A204.1 (cell line): ENCODE measurements around the gene WWOX.

ENCODE experiments used
- FAIRE-seq: peaks from 2 replicates; lab custom pipeline; 2012; peaks lifted over from hg19 to GRCh38; lab: Jason Lieb, UNC

The WWOX gene

GRCh38 chr16:78745108-78746019, 645.9 kb downstream of the WWOX start:
- no peak for FAIRE-seq

GRCh38 chr16:78746718-78747117, 647.3 kb downstream of the WWOX start:
- no peak for FAIRE-seq

GRCh38 chr16:78748220-78748929, 648.9 kb downstream of the WWOX start:
- no peak for FAIRE-seq

- no peak for FAIRE-seq
Measured at GRCh38 chr16:78749745-78750268, 650.4 kb downstream of the WWOX start.

DNA sequence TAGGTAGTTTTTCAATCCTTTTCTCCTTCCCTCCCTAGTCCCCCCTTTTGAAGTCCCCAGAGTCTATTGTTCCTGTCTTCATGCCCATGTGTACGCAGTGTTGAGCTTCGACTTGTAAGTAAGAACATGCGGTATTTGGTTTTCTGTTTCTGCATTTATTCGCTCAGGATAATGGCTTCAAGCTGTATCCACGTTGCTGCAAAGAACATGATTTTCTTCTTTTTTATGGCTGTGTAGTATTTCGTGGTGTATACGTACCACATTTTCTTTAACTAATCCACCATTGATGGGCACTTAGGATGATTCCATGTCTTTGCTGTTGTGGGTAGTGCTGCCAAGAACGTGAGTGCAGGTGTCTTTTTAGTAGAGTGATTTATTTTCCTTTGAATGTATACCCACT, 651.2 kb downstream of the WWOX start:
- no peak for FAIRE-seq

DNA sequence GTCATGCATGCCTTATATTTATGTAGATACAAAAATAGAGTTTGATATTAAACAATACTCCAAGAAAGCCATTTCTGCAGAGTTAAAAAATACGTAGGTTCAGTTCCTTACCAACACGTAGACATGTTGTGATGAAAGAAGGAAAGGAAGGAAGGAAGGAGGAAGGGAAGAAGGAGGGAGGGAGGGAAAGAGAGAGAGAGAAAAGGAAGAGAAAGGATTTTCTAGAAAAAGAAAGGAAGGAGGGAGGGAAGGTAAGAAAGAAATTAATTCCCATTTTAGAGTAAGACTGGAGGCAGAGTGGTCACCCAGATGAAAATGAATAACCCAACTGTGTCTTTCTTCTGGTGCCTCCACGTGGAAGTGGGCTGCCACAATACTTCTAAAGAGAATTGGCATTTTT, 652.1 kb downstream of the WWOX start:
- no peak for FAIRE-seq

DNA sequence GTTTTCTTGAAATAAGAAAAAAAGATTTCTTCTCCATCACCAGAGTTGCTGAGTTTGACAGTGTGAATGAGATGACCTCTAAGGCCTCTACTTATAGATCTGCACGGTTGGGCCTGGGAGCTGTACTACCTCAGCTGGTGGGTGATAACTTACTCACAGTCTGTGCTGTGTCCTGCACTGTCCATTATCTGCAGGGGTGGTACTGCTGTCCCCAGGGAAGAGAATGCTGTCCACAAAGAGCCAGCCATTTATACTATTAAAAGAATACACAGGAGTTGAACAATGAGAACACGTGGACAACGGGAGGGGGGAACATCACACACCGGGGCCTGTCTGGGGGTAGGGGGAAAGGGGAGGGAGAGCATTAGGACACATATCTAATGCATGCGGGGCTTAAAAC, 655.3 kb downstream of the WWOX start:
- FAIRE-seq = no peak

DNA sequence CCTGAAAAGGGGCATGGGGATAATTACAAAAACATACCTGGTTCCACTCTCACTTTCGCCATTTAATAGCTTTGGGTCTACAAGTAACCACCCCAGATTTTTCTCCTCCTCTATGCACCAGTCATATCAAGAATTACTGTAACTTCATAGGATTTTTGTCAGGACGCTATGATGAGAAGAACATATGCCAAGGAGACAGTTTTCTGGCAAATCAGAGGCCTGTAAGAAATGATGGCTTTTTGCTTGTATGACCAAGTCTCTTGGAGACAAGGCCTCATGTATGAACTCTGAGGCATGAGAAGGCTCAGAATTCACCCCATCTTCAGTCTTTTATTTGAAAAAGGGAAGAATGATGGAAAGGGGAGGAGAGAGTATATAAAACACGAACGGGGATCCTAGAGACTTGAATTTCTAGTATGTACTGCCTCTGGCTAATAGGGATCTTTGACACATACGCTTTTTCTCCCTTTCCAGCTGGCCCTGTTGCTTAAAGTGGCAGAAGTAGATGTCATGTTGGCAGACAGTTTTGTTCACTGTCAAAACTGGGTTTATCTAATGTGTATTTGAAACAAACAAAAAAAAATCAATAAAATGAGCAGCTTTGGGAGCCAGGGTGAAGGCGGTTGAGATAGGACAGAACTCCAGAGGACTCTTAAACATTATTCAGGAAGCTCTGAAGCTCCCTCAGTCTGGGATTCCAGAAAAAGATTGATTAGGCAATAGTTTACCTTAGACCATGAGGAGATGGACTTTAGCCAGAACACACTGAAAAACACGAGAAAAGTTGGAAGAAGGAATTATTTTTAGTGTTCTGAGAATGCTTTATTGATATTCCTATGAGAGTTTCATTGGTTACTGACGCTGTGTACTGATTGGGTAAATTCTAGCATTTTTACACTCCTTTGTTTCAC, 656.6 kb downstream of the WWOX start:
- no peak for FAIRE-seq

DNA sequence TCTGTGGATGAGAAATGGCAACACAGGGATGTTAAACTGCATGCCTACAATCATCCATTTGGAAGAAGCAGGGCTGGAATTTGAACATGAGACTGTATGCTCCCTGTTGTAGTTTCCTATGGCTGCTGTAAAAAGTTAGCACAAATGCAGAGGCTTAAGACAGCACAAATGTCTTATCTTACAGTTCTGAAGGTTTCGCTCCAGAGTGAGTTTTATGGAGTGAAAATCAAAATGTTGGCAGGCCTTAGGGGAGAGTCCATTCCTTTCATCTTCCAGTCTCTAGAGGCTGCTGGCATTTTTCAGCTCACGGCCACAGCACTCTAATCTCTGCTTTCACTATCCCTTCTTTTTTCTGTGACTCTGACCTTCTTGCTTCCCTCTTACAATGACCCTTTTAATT, 660.1 kb downstream of the WWOX start:
- no peak for FAIRE-seq

DNA sequence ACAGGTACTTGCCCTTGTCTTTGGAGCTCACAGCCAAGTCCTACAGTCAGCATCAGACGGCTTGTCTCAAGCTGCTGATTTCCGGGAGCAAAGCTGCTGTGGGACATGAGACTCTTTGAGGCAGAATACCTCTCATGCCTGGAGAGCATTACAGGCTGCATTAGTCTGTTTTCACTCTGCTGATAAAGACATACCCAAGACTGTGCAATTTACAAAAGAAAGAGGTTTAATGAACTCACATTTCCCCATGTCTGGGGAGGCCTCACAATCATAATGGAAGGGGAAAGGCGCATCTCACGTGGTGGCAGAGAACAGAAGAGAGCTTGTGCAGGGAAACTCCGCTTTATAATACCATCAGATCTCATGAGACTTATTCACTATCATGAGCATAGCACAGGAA, 661.2 kb downstream of the WWOX start:
- FAIRE-seq = no peak

GRCh38 chr16:78761427-78761826, 662.0 kb downstream of the WWOX start:
- FAIRE-seq = no peak

GRCh38 chr16:78762222-78762621, 662.8 kb downstream of the WWOX start:
- FAIRE-seq = no peak

DNA sequence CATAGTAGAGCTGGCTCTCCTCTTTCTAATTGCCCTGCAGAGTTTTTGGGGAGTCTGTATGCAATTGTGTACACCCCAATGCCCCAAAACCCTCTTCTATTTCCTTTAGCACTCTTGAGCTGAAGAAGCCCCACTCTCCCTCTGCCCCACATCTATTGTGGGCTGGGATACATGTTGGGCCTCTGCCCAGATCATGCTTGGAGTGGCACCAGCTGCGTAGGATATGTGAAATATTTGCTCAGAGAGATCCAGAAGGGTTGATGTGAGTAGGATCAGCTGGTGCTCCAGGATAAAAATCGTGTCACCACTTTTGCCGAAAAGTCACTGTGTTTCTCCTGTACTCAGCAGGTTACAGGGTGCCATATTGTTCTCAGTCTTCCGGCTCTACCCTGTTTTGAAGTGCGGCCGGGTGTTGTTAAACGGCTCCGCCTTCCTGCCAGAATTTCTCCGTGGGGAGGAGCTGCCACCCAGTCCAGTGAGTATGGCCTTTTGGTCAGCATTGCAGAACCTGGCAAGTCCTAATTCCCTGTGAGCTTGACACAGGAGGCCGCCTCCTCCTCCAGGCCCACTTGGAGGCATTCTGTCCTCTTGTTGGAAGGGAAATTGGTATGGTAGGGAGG, 664.5 kb downstream of the WWOX start:
- no peak for FAIRE-seq

GRCh38 chr16:78764478-78764877, 665.0 kb downstream of the WWOX start:
- no peak for FAIRE-seq

DNA sequence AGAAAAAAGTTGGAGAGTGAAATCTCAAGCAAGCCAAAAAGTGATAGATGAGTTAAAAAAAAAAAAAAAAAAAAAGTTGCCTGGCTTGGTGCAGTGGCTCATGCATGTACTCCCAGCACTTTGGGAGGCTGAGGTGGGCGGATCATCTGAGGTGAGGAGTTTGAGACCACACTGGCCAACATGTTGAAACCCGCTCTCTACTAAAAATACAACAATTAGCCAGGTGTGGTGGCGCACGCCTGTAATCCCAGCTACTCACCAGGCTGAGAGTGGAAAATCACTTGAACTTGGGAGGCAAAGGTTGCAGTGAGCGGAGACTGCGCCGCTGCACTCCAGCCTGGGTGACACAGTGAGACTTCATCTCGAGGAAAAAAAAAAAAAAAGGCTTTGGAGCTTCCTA, 668.8 kb downstream of the WWOX start:
- FAIRE-seq = no peak

- FAIRE-seq = no peak
Measured at GRCh38 chr16:78768718-78769117, 669.3 kb downstream of the WWOX start.

DNA sequence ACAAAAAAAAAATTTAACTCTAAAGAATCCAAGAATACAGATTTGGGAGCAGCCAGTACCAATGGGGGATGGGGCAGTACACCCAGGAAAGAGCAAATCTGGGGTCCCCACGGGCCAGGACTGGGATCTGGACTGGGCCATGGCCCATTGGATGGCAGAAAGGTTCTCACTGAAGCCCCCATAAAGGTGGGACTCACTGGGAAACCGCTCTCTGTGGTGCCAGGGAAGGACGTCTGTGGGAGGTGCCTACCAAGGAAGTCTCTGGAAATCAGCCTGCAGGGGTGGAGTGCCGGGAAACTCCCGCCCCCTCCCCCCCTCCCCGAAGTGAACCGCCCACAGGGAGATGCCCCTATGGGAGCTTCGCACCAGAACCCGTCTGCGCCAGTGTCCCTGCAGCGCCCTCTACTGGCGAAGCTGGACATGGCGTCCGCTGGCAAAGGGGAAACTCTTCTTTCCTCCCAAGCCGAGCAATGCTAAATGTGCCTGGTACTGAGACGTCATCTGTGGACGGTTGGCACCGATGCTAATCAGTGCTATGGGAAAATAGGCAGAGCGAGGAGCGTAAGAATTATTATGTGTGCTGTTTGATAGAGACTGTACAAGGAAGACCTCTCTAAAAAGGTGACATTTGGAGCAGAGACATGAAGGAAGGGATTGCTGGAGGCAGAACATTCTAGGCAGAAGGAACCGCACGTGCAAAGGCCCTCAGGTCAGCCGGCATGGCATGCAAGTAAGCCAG, 671.1 kb downstream of the WWOX start:
- FAIRE-seq = no peak

GRCh38 chr16:78773291-78773702, 673.8 kb downstream of the WWOX start:
- FAIRE-seq = no peak

DNA sequence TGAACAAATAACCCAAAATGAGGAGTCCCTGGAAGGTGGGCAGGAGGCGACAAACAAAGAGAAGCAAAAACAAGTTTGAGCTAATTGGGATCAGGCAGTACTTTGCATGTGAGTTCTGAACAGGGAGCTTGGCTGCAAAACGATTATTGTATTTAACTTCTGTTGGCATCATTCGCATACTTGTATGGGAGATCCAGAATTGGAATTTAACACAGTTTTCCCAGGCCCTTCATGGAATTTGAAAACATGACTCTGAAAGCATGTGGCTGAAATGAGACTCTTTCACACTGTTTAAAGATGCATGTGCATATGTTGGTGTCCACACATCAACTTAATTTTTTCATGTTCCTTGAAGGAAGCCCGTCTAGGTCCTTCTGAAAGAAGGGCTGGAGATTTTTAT, 674.3 kb downstream of the WWOX start:
- no peak for FAIRE-seq

DNA sequence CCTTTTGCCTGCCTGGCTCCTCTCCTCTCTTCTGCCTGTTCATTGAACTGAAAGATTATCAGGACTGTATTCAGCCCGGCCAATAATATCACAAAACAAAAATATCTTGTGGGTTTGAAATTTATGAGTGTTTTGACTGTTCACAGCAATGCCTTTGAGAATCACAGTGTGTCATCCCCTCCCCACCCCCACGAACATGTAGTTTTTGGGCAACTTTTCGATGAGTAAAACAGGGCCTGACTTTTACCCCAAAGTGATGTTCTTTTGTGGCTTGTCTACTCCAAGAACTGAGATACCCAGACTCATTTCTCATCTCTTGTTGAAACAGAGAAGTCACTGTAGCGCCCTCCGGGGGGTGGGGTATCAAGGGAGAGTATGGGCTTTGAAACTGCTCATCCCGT, 675.7 kb downstream of the WWOX start:
- no peak for FAIRE-seq
